ENCODE results near the gene RBM6. TPM values are rescaled to one million over a fixed set of nuclear protein-coding genes. Genes with fewer than 3 reads are reported as not detected.

The RBM6 gene
- total RNA-seq, 1 donor from 2014 or later, result 101 TPM

DNA sequence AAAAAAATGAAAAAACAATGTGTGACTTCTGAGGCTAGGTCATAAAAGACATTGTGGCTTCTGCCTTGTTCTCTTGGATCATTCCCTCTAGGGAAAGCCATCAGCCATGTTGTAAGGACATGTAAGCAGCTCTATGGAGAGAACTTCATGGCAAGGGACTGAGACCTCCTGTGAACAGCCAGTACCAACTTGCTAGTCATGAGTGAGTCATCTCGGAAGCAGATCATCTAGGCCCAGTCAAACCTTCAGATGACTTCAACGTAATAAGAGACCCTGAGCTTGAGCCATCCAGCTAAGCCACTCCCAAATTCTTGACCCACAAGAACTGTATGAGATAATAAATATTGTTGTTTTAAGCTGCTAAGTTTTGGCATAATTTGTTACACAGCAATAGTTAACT is 15.3 kb upstream of the RBM6 start:
- Histone ChIP-seq H3K4me3 (no peak overlapping the region), H3K27me3 (ENCODE audit: low read depth) (no peaks in the 10 kb centered on the region), H3K36me3 (no peaks in the 10 kb centered on the region), H3K27ac (no peak overlapping the region), H3K4me1 (peaks cover 15% of the 10 kb centered on the region), H3K9me3 (no peaks in the 10 kb centered on the region)
- TF ChIP-seq, protein P1, sequence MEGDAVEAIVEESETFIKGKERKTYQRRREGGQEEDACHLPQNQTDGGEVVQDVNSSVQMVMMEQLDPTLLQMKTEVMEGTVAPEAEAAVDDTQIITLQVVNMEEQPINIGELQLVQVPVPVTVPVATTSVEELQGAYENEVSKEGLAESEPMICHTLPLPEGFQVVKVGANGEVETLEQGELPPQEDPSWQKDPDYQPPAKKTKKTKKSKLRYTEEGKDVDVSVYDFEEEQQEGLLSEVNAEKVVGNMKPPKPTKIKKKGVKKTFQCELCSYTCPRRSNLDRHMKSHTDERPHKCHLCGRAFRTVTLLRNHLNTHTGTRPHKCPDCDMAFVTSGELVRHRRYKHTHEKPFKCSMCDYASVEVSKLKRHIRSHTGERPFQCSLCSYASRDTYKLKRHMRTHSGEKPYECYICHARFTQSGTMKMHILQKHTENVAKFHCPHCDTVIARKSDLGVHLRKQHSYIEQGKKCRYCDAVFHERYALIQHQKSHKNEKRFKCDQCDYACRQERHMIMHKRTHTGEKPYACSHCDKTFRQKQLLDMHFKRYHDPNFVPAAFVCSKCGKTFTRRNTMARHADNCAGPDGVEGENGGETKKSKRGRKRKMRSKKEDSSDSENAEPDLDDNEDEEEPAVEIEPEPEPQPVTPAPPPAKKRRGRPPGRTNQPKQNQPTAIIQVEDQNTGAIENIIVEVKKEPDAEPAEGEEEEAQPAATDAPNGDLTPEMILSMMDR (IDR thresholded peaks at IDR 0.05), result no peak
- intact Hi-C loops (cut with DNase I), result no loop called here
- ATAC-seq, result no peak
- no peak for DNase-seq

DNA sequence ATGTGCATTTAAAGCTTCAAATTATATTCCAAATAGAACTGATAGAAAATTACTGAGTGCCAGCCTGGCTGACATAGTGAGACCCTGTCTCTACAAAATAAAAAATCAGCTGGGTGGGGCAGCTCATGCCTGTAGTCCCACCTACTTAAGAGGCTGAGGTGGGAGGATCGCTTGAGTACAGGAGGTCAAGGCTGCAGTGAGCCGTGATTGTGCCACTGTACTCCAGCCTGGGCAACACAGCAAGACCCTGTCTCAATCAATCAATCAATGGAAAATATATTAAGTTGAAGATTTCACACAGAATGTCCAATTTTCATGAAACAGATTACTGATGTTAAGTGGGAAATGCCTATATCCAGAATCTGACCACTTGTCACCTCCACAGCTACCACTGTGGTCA is 14.5 kb upstream of the RBM6 start:
- TF ChIP-seq, protein P1 (IDR thresholded peaks at IDR 0.05), result no peak
- H3K4me1 ChIP-seq, result peaks cover 22% of the 10 kb centered on the region
- intact Hi-C loops (cut with DNase I), result no loop called here
- H3K9me3 ChIP-seq, result no peaks in the 10 kb centered on the region
- ATAC-seq (no peak), DNase-seq (no peak)
- H3K27me3 ChIP-seq (ENCODE audit: low read depth), result no peaks in the 10 kb centered on the region
- no peak overlapping the region for H3K27ac ChIP-seq
- no peaks in the 10 kb centered on the region for H3K36me3 ChIP-seq
- no peak overlapping the region for H3K4me3 ChIP-seq

DNA sequence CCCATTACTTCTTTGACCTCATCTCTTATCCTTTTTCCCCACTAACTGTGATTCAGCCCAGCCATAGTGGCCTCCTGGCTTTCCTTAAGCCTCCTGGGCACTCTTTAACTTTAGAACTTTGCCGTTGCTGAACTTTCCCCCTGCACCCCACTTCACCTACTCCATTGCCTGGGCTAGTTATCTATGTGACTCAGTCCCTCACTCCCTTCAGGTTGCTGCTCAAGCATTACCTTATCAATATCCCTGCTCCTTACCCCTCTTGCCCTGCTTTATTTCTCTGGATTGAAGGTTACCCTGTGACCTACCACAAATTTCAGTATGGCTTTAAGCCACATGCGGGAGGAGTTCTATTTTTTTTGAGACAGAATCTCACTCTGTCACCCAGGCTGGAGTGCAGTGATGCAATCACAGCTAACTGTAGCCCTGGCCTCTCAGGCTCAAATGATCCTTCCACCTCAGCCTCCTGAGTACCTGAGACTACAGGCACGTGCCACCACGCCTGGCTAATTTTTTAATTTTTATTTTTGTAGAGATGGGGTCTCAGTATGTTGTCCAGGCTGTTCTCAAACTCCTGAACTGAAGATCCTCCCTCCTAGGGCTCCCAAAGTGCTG is 13.7 kb upstream of the RBM6 start:
- peaks cover 25% of the 10 kb centered on the region for H3K4me1 ChIP-seq
- no peaks in the 10 kb centered on the region for H3K27me3 ChIP-seq (ENCODE audit: low read depth)
- no peak for ATAC-seq
- TF ChIP-seq, protein P1 (IDR thresholded peaks at IDR 0.05), result no peak
- no peak for DNase-seq
- H3K27ac ChIP-seq, result no peak overlapping the region
- no peaks in the 10 kb centered on the region for H3K36me3 ChIP-seq
- no peak overlapping the region for H3K4me3 ChIP-seq
- intact Hi-C loops (cut with DNase I), result no loop called here
- no peaks in the 10 kb centered on the region for H3K9me3 ChIP-seq

DNA sequence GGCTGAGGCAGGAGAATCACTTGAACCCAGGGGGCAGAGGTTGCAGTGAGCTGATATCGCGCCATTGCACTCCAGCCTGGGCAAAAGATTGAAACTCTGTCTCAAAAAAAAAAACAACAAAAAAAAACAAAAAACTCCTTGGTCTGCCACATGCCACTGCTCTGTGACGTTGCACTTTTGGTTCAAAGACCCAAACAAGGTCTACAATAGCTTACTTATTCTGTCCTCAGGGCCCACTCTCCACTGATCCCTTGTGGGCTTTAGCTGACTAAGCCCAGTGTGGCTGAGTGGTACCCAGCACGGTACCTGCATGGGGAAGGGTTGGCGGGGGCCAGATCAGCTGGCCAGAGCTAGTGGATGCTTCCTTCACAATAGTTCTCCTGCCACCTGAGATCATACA is 12.2 kb upstream of the RBM6 start:
- Histone ChIP-seq H3K27ac (peak overlapping the region; percentile 33), H3K9me3 (no peaks in the 10 kb centered on the region), H3K36me3 (no peaks in the 10 kb centered on the region), H3K27me3 (ENCODE audit: low read depth) (no peaks in the 10 kb centered on the region), H3K4me3 (no peak overlapping the region), H3K4me1 (peaks cover 25% of the 10 kb centered on the region)
- ATAC-seq (no peak), DNase-seq (no peak)
- intact Hi-C loops (cut with DNase I), result no loop called here
- TF ChIP-seq, protein P1 (IDR thresholded peaks at IDR 0.05), result no peak

DNA sequence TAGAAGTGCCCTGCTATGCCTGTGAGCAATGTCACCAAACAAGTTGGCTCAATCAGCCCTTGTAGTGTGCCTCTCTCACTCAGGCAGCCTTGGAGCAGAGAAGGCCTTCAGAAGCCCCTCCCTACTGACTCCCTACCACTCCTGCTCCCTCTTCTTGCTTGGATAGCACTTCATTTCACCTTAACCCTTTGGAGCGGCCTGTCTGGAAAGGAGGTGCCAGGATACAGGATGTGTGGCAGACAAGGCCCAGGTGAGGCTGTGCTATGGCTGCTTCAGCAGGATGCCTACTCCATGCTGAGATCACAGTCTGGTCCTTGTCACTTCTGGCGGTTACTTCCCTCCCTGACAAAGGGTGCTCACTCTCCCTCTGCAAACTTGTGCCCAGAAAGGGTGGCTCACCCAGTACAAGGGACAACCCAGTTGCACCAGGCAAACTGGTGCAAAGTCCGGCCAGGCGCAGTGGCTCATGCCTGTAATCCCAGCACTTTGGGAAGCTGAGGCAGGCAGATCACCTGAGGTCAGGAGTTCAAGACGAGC is 11.4 kb upstream of the RBM6 start:
- H3K27me3 ChIP-seq (ENCODE audit: low read depth), result no peaks in the 10 kb centered on the region
- H3K4me1 ChIP-seq, result peaks cover 25% of the 10 kb centered on the region
- no peak for DNase-seq
- TF ChIP-seq, protein P1 (IDR thresholded peaks at IDR 0.05), result no peak
- no peaks in the 10 kb centered on the region for H3K9me3 ChIP-seq
- H3K36me3 ChIP-seq, result no peaks in the 10 kb centered on the region
- H3K4me3 ChIP-seq, result peak overlapping the region; percentile 88
- ATAC-seq, result peak; percentile 30 to 33
- peak overlapping the region; percentile 33 for H3K27ac ChIP-seq
- intact Hi-C loops (cut with DNase I), result no loop called here
